Keratinocyte (primary cell): ENCODE measurements around the gene BTBD10. TPM values are rescaled to one million over a fixed set of nuclear protein-coding genes. Genes with fewer than 3 reads are reported as not detected.

Source experiments
- DNase-seq: peaks from one replicate; pipeline ENCODE4 v3.0.0-alpha.2; 2011; ENCODE audit warnings: low read depth, missing footprints, low spot score
- FAIRE-seq: peaks from 2 replicates; lab custom pipeline; 2011; peaks lifted over from hg19 to GRCh38; lab: Jason Lieb, UNC
- H2AFZ ChIP-seq: 2 replicates; pipeline ENCODE4 v1.6.0; 2012; ENCODE audit warnings: low read length, control low read depth, inconsistent platforms; ENCODE audit not compliant: control insufficient read depth
- H3K27ac ChIP-seq: 2 replicates; pipeline ENCODE4 v1.5.1; 2011; ENCODE audit warnings: low read length; ENCODE audit not compliant: control insufficient read depth, insufficient read depth
- H3K27me3 ChIP-seq: 3 replicates; pipeline ENCODE4 v1.6.0; 2011; ENCODE audit warnings: low read length; ENCODE audit not compliant: control insufficient read depth, insufficient read depth; ENCODE audit errors: extremely low read depth
- H3K36me3 ChIP-seq, 2 experiments: 2 replicates in 1 of 2; 3 replicates in 1 of 2; pipeline ENCODE4 v1.5.1; 2011; ENCODE audit warnings: low read length in 2 of 2, mild to moderate bottlenecking in 1 of 2; ENCODE audit not compliant: control insufficient read depth in 2 of 2, insufficient read depth in 2 of 2; ENCODE audit errors: extremely low read depth in 1 of 2
- H3K4me1 ChIP-seq: 3 replicates; pipeline ENCODE4 v1.5.1; 2011; ENCODE audit warnings: low read length; ENCODE audit not compliant: control insufficient read depth, insufficient read depth; ENCODE audit errors: extremely low read depth
- H3K4me2 ChIP-seq: 3 replicates; pipeline ENCODE4 v1.6.0; 2011; ENCODE audit warnings: low read depth, low read length; ENCODE audit not compliant: control insufficient read depth, insufficient read depth; ENCODE audit errors: extremely low read depth
- H3K4me3 ChIP-seq, 3 experiments: fragments of 200-600 bp in 1 of 3; sonication (generic) in 1 of 3; 2 replicates in 2 of 3; 3 replicates in 1 of 3; pipeline ENCODE4 v1.5.1; 2011 to 2016; ENCODE audit warnings: low read length in 3 of 3, mild to moderate bottlenecking in 3 of 3, control low read depth in 2 of 3, inconsistent platforms in 1 of 3, low read depth in 1 of 3, mixed read lengths in 1 of 3, mixed run types in 1 of 3, moderate library complexity in 1 of 3; ENCODE audit not compliant: control insufficient read depth in 2 of 3, insufficient read depth in 2 of 3; ENCODE audit errors: extremely low read depth in 1 of 3
- H3K79me2 ChIP-seq: 2 replicates; pipeline ENCODE4 v1.6.0; 2012; ENCODE audit warnings: low read length; ENCODE audit not compliant: control insufficient read depth, insufficient read depth
- H3K9ac ChIP-seq: 3 replicates; pipeline ENCODE4 v1.6.0; 2011; ENCODE audit warnings: low read length; ENCODE audit not compliant: control insufficient read depth, insufficient read depth; ENCODE audit errors: extremely low read depth
- H3K9me1 ChIP-seq: 3 replicates; pipeline ENCODE4 v1.6.0; 2011; ENCODE audit warnings: low read length; ENCODE audit not compliant: control insufficient read depth, insufficient read depth; ENCODE audit errors: extremely low read depth
- H3K9me3 ChIP-seq: 2 replicates; pipeline ENCODE4 v1.5.1; 2012; ENCODE audit warnings: low read depth, low read length; ENCODE audit not compliant: control insufficient read depth
- H4K20me1 ChIP-seq: 3 replicates; pipeline ENCODE4 v1.6.0; 2011; ENCODE audit warnings: low read length; ENCODE audit not compliant: control insufficient read depth, insufficient read depth; ENCODE audit errors: extremely low read depth
- EZH2 ChIP-seq: IDR thresholded peaks from one replicate; pipeline ENCODE4 v1.6.1; 2012; ENCODE audit warnings: inconsistent platforms, mild to moderate bottlenecking, low read length, moderate library complexity
- dilution Hi-C: fragments of 300-500 bp; cut with MboI; formaldehyde crosslinking; loops from one replicate; pipeline ENCODE4 v1.7.0; 2020; ENCODE audit warnings: low sequenced_read_pairs; ENCODE audit not compliant: extremely low pct_ligation_motif_present
- polyA plus RNA-seq, 5 experiments: library from polyadenylated mRNA; depleted of rRNA in 3 of 5; stranded (reverse) in 3 of 5; stranded (forward) in 1 of 5; unstranded in 1 of 5; fragments of >200 nt; gene quantifications; 1 replicate in 1 of 5; 2 replicates in 3 of 5; 3 replicates in 1 of 5; pipeline versions ENCODE4 v1.2.1 to v1.2.3, GENCODE V29; 2011 to 2012; ENCODE audit warnings: missing spikeins in 2 of 5, low read depth in 1 of 5, low replicate concordance in 1 of 5
- TF ChIP-seq, protein P1 (sequence below), 3 experiments: IDR thresholded peaks in 1 of 3; conservative IDR thresholded peaks in 1 of 3; optimal IDR thresholded peaks in 1 of 3; 2 replicates in 2 of 3; 3 replicates in 1 of 3; pipeline versions ENCODE3 to v1.5.1; 2011; ENCODE audit warnings: low read length in 3 of 3, mild to moderate bottlenecking in 3 of 3, moderate library complexity in 2 of 3, control low read depth in 1 of 3, inconsistent platforms in 1 of 3; ENCODE audit not compliant: insufficient read depth in 2 of 3; ENCODE audit errors: extremely low read depth in 1 of 3

BTBD10 gene
- polyA plus RNA-seq, 1 donor (not counting 4 experiments of a cell fraction or from before 2014, with no cell fraction given): 76.0 TPM

DNA sequence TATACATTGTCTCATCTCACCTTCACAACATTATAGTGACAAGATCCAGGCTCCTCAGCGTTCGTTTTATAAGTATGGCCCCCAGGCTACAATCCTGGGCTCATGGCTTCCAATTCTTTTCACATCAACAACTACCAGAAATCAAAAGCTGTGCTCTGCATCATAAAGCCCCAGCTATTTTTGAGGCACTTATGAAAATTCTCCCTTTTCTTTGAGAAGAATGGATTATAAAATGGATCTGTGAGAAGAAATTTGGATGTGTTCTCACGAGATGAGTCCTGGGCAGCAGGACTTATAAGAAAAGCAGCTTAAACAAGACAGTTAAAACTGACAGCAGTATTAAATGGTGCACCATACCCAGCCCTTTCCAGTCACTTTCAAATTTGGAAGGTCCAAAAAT is 80.3 kb downstream of the BTBD10 start:
- no peak for TF ChIP-seq EZH2
- TF ChIP-seq, protein P1, sequence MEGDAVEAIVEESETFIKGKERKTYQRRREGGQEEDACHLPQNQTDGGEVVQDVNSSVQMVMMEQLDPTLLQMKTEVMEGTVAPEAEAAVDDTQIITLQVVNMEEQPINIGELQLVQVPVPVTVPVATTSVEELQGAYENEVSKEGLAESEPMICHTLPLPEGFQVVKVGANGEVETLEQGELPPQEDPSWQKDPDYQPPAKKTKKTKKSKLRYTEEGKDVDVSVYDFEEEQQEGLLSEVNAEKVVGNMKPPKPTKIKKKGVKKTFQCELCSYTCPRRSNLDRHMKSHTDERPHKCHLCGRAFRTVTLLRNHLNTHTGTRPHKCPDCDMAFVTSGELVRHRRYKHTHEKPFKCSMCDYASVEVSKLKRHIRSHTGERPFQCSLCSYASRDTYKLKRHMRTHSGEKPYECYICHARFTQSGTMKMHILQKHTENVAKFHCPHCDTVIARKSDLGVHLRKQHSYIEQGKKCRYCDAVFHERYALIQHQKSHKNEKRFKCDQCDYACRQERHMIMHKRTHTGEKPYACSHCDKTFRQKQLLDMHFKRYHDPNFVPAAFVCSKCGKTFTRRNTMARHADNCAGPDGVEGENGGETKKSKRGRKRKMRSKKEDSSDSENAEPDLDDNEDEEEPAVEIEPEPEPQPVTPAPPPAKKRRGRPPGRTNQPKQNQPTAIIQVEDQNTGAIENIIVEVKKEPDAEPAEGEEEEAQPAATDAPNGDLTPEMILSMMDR (optimal IDR thresholded peaks at IDR 0.05 in 1 of 3, IDR thresholded peaks at IDR 0.05 in 1 of 3, conservative IDR thresholded peaks at IDR 0.05 in 1 of 3; ENCODE audit: extremely low read depth in 1 of 3, insufficient read depth in 2 of 3, low read length in 3 of 3): no peak
- H4K20me1 ChIP-seq: no peaks in the 10 kb centered on the region
- H3K79me2 ChIP-seq: no peaks in the 10 kb centered on the region
- H3K4me3 ChIP-seq: no peak overlapping the region
- dilution Hi-C loops: no loop called here
- no peaks in the 10 kb centered on the region for H3K9me1 ChIP-seq
- no peak overlapping the region for H3K9ac ChIP-seq
- H3K36me3 ChIP-seq: peaks cover 17 to 31% of the 10 kb centered on the region in 2 experiments
- no peak overlapping the region for H3K4me2 ChIP-seq
- FAIRE-seq (no peak), DNase-seq (no peak)
- no peaks in the 10 kb centered on the region for H3K27me3 ChIP-seq
- H2AFZ ChIP-seq: no peak overlapping the region
- H3K27ac ChIP-seq: no peak overlapping the region
- no peaks in the 10 kb centered on the region for H3K4me1 ChIP-seq
- no peaks in the 10 kb centered on the region for H3K9me3 ChIP-seq

DNA sequence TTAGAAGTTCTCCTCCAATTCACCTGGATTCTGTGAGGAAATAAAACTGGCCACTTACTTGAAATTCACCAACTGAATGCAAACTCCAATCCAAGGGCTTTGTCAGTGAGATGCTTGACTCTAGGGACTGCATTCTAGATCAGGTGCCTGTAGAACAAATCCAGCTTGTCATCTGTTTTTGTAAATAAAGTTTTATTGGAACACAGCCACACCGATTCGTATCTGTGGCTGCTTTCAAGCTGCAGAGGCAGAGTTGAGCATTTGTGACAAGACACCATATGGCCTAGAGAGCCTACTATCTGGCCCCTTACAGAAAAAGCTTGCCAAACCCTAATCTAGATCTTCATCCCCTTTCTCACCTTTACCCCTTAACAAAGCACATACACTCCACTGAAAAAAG is 82.3 kb downstream of the BTBD10 start:
- H4K20me1 ChIP-seq: no peaks in the 10 kb centered on the region
- no peaks in the 10 kb centered on the region for H3K79me2 ChIP-seq
- no peak for FAIRE-seq
- H3K9me1 ChIP-seq: no peaks in the 10 kb centered on the region
- no peak overlapping the region for H3K4me2 ChIP-seq
- no peaks in the 10 kb centered on the region for H3K27me3 ChIP-seq
- H3K9ac ChIP-seq: no peak overlapping the region
- TF ChIP-seq EZH2: no peak
- TF ChIP-seq, protein P1 (optimal IDR thresholded peaks at IDR 0.05 in 1 of 3, IDR thresholded peaks at IDR 0.05 in 1 of 3, conservative IDR thresholded peaks at IDR 0.05 in 1 of 3; ENCODE audit: extremely low read depth in 1 of 3, insufficient read depth in 2 of 3, low read length in 3 of 3): no peak
- DNase-seq: no peak
- dilution Hi-C loops: no loop called here
- H3K4me1 ChIP-seq: no peaks in the 10 kb centered on the region
- H3K4me3 ChIP-seq: no peak overlapping the region
- no peak overlapping the region for H3K27ac ChIP-seq
- H2AFZ ChIP-seq: no peak overlapping the region
- peaks cover 16 to 34% of the 10 kb centered on the region in 2 experiments for H3K36me3 ChIP-seq
- no peaks in the 10 kb centered on the region for H3K9me3 ChIP-seq
